Heart right ventricle (tissue), 16 donors: ENCODE results near the gene HORMAD2. TPM values are rescaled to one million over a fixed set of nuclear protein-coding genes. Genes with fewer than 3 reads are reported as not detected.
"Not testable (repeated sequence)": the region's sequence is repeated elsewhere in the genome, so short reads cannot be mapped to it uniquely, and the experiment has no call there.

Experiments
- ATAC-seq, 8 donors: fragments of 200-7000 bp; cut with Tn5 transposase; one replicate each; pipeline ENCODE4 v1.9.1; 2020; ENCODE audit warnings: mild to moderate bottlenecking in 8 of 8, moderate library complexity in 8 of 8, moderate number of reproducible peaks in 1 of 8
- DNase-seq, 2 donors: peaks; one replicate each; pipeline ENCODE4 v3.0.0-alpha.2; 2020
- H3K27ac ChIP-seq, 10 donors: fragments of 200-600 bp; sonication (generic) in 2 of 10; one replicate each; pipeline versions ENCODE4 v1.5.0 to v1.8.0; 2020 to 2022; ENCODE audit warnings: mild to moderate bottlenecking in 3 of 10
- H3K27me3 ChIP-seq, 7 donors: fragments of 200-600 bp; one replicate each; pipeline ENCODE4 v1.8.0; 2021 to 2022; ENCODE audit warnings: mild to moderate bottlenecking in 2 of 7
- H3K36me3 ChIP-seq, 9 donors: fragments of 200-600 bp; sonication (generic) in 1 of 9; one replicate each; pipeline versions ENCODE4 v1.5.0 to v1.8.0; 2020 to 2022; ENCODE audit warnings: mild to moderate bottlenecking in 2 of 9
- H3K4me1 ChIP-seq, 9 donors: fragments of 200-600 bp; sonication (generic) in 1 of 9; one replicate each; pipeline versions ENCODE4 v1.5.0 to v1.8.0; 2020 to 2022; ENCODE audit warnings: mild to moderate bottlenecking in 4 of 9
- H3K4me3 ChIP-seq, 10 donors: fragments of 200-600 bp; sonication (generic) in 2 of 10; one replicate each; pipeline versions ENCODE4 v1.5.0 to v1.8.0; 2020 to 2022; ENCODE audit warnings: mild to moderate bottlenecking in 7 of 10, moderate library complexity in 2 of 10
- H3K9me3 ChIP-seq, 11 donors: fragments of 200-600 bp in 10 of 11; sonication (generic) in 2 of 11; one replicate each; pipeline versions ENCODE4 v1.5.0 to v1.8.0; 2013 to 2022; ENCODE audit warnings: mild to moderate bottlenecking in 2 of 11, control low read depth in 1 of 11, moderate library complexity in 1 of 11
- CTCF ChIP-seq, 9 donors: fragments of 200-600 bp; sonication (generic) in 2 of 9; IDR thresholded peaks; one replicate each; pipeline versions ENCODE4 v1.5.0 to v1.8.0; 2021 to 2022; ENCODE audit warnings: antibody characterized with exemption in 9 of 9, mild to moderate bottlenecking in 5 of 9, moderate library complexity in 1 of 9
- WGBS, 2 donors: extraction: QIAGEN DNeasy Blood & Tissue Kit; methylation state at CpG; one replicate each; pipeline ENCODE4 v1.1.7; 2013; ENCODE audit warnings: inconsistent platforms in 1 of 2; 5-methylcytosine and 5-hydroxymethylcytosine counted together
- intact Hi-C, 10 donors: fragments of 100-400 bp; cut with DNase I; formaldehyde crosslinking; loops; one replicate each; pipeline versions ENCODE4 v1.11.1 to v1.14.2; 2022
- polyA plus RNA-seq, 2 donors: library from polyadenylated mRNA; stranded (reverse); fragments of 200-250 nt; gene quantifications; one replicate each; pipeline ENCODE4 v1.2.3, GENCODE V29; 2013
- total RNA-seq, 10 donors: library from RNA; stranded (reverse); fragmentation: NEBNext Ultra II Directional in 3 of 10; extraction: Animal tissue kit (Norgen Biotek cat#: 25700) in 3 of 10; gene quantifications; one replicate each; pipeline versions ENCODE4 v1.2.1 to v1.2.4, GENCODE V29; 2021 to 2023
- donor health status: Arrhythmogenic right ventricular cardiomyopathy.
- donor health status: ischemic (EF 13 %, LVEDD 7.1; RV severe dilation, severe dysfunction).
- donor health status: healthy with polysubstance abuse.
- donor health status: DM: no; HTN: yes; CAD: no.
- donor health status: DM: no; HTN: no; CAD: no.
- donor health status: ischemic (EF 25% LVEDD 6.9; RV normal size, moderate dysfunction).
- donor health status: ischemic (EF 25% LVEDD 5.7; RV mildly dilated, moderate dysfunction).
- donor health status: healthy.
- donor health status: DM: yes; HTN: yes; CAD: no.
- donor health status: Ischemic cardiomyopathy.
- donor health status: ischemic (EF 35%, LVEDD 5.7; RV mildly dilated, moderate dysfunction).
- donor health status: nonischemic (EF 11% LVEDD 7.7; RV severe dilation, severe dysfunction).
- donor health status: DM: yes; HTN: yes; CAD: no.
- donor health status: PGD.
- donor health status: ischemic (EF 29% LVEDD 5.4; RV normal size, mild dysfunction).
- donor health status: nonischemic (EF 23%, LVEDD 6.1; RV moderate dilation, normal function).

HORMAD2 gene
- total and polyA plus RNA-seq, 12 donors: not detected

DNA sequence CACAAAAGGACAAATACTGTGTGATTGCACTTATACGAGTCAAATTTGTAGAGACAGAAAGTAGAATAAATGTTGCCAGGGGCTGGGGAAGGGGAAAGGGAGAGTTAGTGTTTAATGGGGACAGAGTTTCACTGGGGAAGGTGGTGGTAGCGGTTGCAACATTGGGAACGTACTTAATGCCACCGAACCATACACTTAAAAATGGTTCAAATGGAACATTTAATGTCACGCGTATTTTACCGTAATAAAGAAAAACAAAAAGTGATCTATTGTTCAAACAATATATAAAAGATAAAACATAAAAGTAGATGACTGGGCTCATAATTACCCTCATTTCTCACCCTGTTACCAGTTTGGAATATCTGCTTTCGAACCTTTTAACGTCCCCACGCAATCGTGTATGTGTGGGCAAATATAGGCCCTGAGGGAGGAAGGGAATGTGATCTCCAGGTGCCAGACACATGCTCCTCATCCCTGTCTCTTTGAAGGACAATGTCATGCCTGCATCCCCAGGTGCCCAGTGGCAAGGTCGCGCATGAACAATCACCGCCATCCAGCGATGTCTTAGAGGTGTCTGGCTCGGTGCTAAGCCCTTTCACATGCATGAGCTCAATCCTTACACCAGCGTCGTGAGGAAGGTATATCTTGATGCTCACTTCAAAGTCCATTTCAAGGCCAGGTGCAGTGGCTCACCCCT lies 131.0 kb downstream of the HORMAD2 start:
- 93 to 94% methylated on average over 18 of the region's 18 CpGs for WGBS, 2 donors
- Histone ChIP-seq H3K27ac (peak overlapping the region in 1 of 10 donors; percentile 92), H3K9me3 (no peaks in the 10 kb centered on the region), H3K4me1 (peaks cover 0 to 55% (median 22%) of the 10 kb centered on the region in 9 donors), H3K27me3 (peaks cover 0 to 81% (median 33%) of the 10 kb centered on the region in 7 donors), H3K36me3 (no peaks in the 10 kb centered on the region), H3K4me3 (no peak overlapping the region)
- intact Hi-C loops: no loop called here
- DNase-seq (no peak), ATAC-seq (no peak)
- no peak for TF ChIP-seq CTCF (IDR thresholded peaks at IDR 0.05)

DNA sequence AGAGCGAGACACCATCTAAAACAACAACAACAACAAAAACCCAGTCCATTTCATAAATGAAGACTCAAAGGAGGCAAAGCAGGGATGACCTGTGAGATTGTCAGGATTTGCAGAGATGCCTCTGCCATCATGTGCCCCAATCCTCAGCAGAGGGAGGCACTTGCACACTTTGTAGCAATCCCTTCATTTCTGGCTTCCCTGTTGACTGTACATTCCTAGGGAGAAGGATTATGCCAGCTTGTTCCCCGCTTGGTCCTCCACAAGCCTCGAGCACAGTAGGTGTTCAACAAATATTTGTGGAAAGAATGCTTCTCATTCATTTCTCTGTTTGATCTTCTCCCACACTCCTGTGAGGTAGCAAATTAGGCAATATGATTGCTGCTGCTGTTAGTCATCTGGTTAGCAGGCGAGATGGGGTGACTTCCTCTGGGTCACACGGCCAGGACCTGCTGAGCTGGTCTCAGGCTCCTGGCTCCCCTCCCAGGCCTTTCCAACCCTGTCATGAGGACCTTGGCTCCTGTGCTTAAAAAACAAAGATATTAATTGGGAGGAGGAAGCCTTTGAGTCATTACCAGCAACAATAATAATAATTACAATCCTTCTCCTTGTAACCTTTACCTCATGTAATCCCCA lies 132.2 kb downstream of the HORMAD2 start:
- H3K27ac ChIP-seq: peak overlapping the region in 2 of 10 donors; percentile 4 to 92
- WGBS, 2 donors: 53 to 57% methylated on average over 5 of the region's 5 CpGs
- no peaks in the 10 kb centered on the region for H3K36me3 ChIP-seq
- intact Hi-C loops: no loop called here
- ATAC-seq (peak in 6 of 8 donors; percentile 30 to 77 (median 48)), DNase-seq (peak; percentile 40 to 47)
- peaks cover 0 to 43% (median 18%) of the 10 kb centered on the region in 9 donors for H3K4me1 ChIP-seq
- H3K9me3 ChIP-seq: no peaks in the 10 kb centered on the region
- peaks cover 0 to 77% (median 33%) of the 10 kb centered on the region in 7 donors for H3K27me3 ChIP-seq
- TF ChIP-seq CTCF (IDR thresholded peaks at IDR 0.05): no peak
- no peak overlapping the region for H3K4me3 ChIP-seq

GRCh38 chr22:30212996-30213441 lies 132.8 kb downstream of the HORMAD2 start:
- WGBS, 2 donors: 72 to 73% methylated on average over 8 of the region's 8 CpGs
- Histone ChIP-seq H3K36me3 (no peaks in the 10 kb centered on the region), H3K4me1 (peaks cover 0 to 37% (median 18%) of the 10 kb centered on the region in 9 donors), H3K9me3 (no peaks in the 10 kb centered on the region), H3K27ac (peak overlapping the region in 1 of 10 donors; percentile 92), H3K27me3 (peaks cover 0 to 77% (median 36%) of the 10 kb centered on the region in 7 donors), H3K4me3 (no peak overlapping the region)
- intact Hi-C loops: no loop called here
- no peak for TF ChIP-seq CTCF (IDR thresholded peaks at IDR 0.05)
- DNase-seq (no peak), ATAC-seq (peak in 2 of 8 donors; percentile 27 to 44)

GRCh38 chr22:30214703-30215407 lies 134.6 kb downstream of the HORMAD2 start:
- intact Hi-C loops: no loop called here
- no peaks in the 10 kb centered on the region for H3K9me3 ChIP-seq
- H3K4me3 ChIP-seq: no peak overlapping the region
- DNase-seq (no peak), ATAC-seq (no peak)
- H3K27ac ChIP-seq: no peak overlapping the region
- TF ChIP-seq CTCF (IDR thresholded peaks at IDR 0.05): no peak
- H3K4me1 ChIP-seq: peaks cover 0 to 20% (median 5%) of the 10 kb centered on the region in 9 donors
- 55 to 62% methylated on average over 12 of the region's 12 CpGs for WGBS, 2 donors
- H3K36me3 ChIP-seq: no peaks in the 10 kb centered on the region
- H3K27me3 ChIP-seq: peaks cover 0 to 75% (median 50%) of the 10 kb centered on the region in 7 donors

DNA sequence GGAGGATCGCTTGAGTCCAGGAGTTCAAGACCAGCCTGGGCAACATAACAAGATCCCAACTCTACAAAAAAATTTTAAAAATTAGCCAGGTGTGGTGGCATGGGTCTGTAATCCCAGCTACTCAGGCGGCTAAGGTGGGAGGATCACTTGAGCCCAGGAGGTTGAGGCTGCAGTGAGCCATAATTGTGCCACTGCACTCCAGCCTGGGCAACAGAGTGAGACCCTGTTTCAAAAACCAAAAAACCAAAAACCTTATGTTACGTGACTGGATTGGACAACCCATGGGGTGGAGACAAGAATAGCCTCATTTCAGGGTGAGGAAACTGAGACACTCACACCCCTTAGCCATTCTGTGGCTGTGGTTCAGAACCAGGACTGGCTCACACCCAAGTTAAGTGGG lies 136.0 kb downstream of the HORMAD2 start:
- ATAC-seq, H3K36me3 ChIP-seq, DNase-seq, intact Hi-C loops, H3K9me3 ChIP-seq, H3K27ac ChIP-seq, H3K4me3 ChIP-seq: not testable (repeated sequence)
- H3K4me1 ChIP-seq: peaks cover 0 to 28% (median 5%) of the 10 kb centered on the region in 9 donors
- peaks cover 0 to 75% (median 64%) of the 10 kb centered on the region in 7 donors for H3K27me3 ChIP-seq
- 97 to 99% methylated on average over 3 of the region's 3 CpGs for WGBS, 2 donors
